ENCODE data around the gene NEK6. TPM values are rescaled to one million over a fixed set of nuclear protein-coding genes. Genes with fewer than 3 reads are reported as not detected.
A peak's percentile ranks its signal among the peaks of the same experiment; 100 is the strongest.

NEK6 gene
- polyA plus RNA-seq, 1 donor = 27.2 TPM

GRCh38 chr9:124353166-124353768, 95.5 kb downstream of the NEK6 start:
- no peak for DNase-seq

- peak; percentile 44 for DNase-seq
Measured at GRCh38 chr9:124353811-124354274, 96.1 kb downstream of the NEK6 start.

DNA sequence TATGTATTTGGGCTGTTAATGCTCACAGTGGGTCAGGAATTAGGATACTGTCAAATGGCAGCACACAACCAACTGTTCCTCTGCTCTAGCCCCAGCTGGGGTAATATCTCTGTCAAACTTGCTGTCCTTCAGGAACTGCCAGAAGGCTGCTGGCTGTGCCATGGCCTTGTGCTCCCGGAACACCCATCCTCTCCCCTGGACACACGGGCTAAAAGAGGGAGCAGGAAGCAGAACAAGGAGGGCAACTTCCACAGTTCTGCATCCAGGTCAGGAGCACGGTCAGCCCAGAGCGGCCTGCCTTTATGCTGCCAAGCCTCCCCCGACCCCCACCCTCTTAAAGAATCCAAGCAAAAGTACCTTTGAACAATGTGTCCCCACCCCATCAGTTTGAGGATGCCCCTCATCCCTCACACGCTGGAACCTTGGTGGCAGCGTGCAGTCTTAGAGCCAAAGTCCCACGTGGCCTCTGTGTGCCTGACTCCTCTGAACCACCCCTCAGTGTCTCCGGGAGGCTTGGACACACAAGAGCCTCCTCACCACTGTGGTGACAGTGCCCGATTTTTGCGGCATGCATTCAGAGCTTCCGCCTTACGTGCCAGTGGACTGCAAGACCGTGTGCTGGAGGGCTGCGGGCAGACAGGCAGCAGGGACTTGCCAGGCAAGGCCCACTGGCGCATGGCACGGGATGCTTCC, 96.7 kb downstream of the NEK6 start:
- DNase-seq = no peak

GRCh38 chr9:124355039-124355940, 97.5 kb downstream of the NEK6 start:
- no peak for DNase-seq

GRCh38 chr9:124355941-124356744, 98.4 kb downstream of the NEK6 start:
- no peak for DNase-seq

GRCh38 chr9:124356745-124357390, 99.1 kb downstream of the NEK6 start:
- DNase-seq = no peak

- no peak for DNase-seq
Measured at GRCh38 chr9:124357721-124358361, 100.1 kb downstream of the NEK6 start.

DNA sequence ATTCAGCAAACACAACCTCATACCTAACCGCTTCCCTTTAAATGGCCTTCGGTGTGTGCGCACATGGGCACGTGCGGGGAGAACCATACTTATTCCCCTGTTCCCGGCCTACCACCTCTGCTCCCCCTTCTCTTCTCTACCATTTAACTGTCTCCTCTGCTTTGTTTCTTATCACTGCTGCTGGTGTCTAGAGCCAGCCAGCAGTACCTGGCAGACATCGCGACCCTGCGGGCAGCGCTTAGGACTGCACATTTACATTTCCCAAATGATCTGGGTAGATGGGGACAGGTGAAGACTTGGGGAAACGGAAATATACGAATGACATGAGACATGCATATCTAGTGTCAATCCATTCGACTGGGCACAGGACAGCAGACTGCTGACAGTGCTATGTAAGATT, 100.9 kb downstream of the NEK6 start:
- DNase-seq = no peak

DNA sequence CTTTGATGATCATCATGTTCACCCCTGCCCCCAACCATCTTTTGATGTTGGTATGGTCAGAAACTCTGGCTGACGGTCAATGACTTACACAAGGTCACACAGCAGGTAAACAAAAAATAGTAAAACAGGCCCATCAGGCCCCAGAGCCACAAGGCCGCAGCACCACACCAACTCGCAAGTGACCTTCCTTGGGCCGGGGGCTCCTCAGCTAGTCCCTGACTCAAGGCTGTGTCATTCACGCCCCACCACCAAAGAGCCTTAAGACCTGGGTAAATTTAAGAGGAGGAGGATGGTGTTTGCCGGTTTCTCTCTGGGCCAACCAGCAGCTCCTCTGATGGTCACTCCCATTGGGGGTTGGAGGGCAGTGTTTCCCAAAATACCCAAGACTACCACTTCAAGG, 101.7 kb downstream of the NEK6 start:
- no peak for DNase-seq

DNA sequence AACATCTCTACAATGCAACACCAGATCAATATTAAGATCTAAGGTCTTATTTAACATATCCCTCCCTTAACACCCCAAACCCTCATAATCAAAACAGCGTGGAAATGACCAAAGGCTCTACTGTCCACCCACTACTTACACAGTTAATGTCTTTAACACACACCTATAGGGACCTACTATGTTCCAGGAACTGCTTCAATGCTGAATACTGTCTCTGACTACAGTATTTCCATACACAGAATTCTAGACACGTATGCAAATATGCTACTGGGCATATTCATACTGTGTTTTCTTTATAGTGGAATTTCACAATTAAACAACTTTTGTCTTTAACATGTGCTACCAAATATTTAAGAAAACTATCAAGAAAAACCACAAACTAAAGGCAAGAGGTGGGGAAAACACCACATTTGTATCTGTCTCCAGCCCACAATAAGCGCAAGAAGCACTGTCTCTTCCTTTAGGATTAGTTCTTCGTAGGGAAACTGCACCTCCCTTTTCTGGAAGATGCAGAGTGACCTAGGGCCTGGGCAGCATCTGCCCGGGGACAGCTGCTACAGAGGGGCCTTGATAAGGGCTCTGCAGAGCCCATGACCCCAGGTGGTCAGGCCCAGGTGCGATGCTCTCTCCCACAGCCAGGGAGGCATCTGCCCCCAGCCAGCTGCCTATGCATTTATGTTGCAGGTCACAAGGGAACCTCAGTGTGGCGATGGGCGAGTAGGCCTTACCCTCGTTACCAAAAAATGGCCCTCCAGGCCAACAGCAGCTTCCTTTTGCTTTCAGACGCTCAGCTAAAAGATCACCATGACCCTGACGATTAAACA, 102.3 kb downstream of the NEK6 start:
- no peak for DNase-seq

DNA sequence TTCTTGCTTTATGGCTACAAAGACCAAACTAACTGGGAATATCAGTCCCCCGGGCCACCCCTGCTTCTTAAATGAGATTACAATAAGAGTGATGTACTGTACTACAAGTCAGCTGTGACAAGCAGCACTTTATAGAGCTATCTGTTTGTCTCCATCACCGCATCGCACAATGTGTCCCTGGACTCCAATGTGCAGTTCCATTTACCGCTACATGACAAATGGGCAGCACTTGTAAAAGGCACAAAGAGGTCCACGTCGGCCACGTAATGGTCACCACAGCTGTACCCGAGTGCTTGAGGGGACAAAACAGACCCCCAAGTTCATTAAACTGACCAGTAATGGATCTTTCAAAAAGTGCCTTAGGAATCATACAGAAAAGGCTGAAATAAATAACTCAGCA, 103.4 kb downstream of the NEK6 start:
- no peak for DNase-seq

DNA sequence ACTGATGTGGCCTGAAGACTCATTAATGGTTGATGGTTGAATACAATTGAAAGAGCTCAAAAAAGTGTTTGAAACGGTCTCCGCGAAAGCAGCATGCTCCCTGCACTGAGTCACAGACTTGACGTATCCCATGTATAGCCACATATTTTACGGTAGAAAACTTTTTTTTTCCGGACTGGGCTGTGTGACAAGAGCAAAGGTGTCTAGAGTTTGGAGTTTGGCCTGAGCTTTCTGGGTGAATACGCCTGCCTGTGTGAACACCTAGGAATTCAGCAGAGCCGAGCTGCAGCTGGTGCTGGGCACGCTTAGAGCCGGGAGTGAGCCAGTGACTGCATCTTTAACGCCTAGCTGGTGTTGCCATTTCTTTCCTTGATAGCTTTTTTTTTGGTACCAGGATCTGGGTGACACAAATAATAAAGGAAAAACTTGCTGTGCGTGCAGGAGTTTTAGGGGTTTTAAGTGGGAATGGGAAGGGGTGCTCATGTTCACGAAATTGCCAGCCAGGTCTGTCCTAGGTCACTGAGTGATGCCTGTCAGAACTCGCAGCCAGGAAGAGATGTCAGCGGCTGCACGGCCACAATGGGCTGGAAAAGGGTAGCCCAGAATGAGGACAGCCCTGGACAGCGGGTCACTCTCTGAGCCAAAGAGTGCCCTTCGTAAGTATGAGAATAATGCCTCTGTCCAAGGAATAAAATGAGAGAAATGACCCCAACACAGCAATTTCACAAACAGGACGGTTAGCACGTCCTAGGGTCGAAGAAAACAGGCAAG, 105.8 kb downstream of the NEK6 start:
- DNase-seq = no peak

DNA sequence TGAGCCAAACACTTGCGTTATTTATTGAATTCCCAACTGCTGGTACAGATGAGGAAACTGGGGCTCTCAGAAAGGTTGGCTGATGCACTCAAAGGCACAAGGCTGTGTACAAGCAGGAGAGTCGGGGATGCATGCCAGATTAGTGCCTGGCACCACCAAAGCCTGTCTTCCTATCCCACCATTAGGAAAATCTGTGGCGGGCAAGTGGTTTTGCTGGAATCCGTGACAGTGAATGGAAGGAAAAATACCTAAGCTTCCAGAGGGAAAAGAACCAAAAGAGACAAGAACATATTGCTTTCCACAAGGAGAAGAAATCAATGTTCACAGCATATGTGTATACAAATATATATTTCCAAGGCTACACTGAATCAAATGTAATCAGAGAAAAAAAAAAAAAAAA, 106.4 kb downstream of the NEK6 start:
- DNase-seq = no peak

- no peak for DNase-seq
Measured at GRCh38 chr9:124365036-124365435, 107.3 kb downstream of the NEK6 start.

DNA sequence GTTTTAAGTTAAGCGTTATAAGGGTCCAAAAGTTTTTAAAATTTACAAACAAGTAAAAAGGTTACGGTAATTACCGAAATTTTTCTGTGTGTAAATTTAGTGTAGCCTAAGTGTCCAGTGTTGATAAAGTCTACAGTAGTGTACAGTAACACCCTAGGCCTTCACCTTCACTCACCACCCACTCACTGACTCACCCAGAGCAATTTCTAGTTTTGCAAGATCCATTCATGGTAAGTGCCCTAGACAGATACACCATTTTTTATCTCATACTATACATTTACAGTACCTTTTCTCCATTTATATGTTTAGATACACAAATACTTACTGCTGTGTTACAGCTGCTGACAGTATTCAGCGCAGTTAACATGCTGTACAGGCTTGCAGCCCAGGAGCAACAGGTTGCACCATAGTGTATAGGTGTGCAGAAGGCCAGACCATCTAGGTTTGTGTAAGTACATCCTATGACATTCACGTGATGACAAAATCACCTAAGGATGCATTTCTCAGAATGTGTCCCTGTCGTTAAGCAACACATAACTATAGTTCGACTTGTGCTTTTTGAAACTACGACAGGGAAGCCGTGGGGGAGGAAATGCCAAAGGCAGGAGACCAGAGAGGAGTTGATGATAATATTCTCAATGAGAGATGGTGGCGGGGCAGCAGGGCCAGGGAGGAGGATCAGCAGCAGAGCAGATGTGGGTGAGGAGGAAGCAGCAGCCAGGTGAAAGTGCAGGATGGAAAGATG, 108.9 kb downstream of the NEK6 start:
- DNase-seq = no peak

DNA sequence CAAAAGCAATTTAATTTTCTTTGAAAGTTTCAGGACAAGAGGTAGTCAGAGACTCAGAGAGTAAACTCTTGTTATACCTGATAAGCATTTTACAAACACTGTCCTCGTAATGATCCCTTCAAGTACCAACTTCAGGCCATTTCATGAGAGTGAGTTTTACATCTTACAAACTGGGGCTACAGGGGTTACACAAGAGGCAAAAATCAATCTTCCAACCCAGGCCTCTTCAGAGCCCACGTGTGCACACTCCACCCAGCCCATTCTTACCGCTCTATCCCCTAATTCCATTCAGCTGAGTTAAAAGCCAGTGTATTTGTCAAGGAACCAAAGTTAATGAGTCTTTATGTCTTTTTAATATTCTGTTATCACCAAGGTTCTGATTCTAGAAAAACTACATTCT, 110.9 kb downstream of the NEK6 start:
- no peak for DNase-seq

DNA sequence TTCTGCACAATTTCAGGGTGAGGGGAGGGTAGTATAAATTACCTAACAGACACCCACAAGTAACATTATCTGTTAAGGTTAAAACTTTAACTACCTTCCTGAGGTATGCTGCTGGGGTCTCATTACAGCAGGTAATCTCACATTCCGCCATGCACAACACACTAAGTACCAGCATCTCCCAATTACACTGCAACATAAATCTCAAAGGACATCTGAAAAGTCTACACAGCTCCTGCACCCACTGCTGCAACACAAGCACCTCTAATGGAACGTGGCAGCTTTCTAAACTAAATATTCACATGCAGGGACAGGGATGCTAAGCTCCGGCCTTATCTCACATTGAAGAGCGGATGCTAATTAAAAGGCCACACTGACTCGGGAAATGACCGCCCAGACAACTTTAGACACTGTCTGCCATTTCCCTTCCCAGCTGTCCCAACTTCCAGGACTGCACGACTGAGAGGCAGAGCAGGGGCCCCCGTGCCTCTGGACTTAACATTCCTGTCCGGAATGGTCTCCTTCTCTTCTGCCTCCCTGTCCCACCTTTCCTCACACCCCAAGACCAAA, 111.6 kb downstream of the NEK6 start:
- DNase-seq = no peak

GRCh38 chr9:124370896-124371582, 113.3 kb downstream of the NEK6 start:
- DNase-seq = no peak
